WTC11 (cell line): ENCODE results near the gene NRTN. TPM values are rescaled to one million over a fixed set of nuclear protein-coding genes. Genes with fewer than 3 reads are reported as not detected.

ENCODE experiments used
- NR1H2 ChIP-seq: sonication (generic); formaldehyde crosslinking; IDR thresholded peaks from 2 replicates; pipeline ENCODE4 v1.9.0; 2021; ENCODE audit warnings: mild to moderate bottlenecking, moderate library complexity, missing genetic modification reagents
- ZNF671 ChIP-seq: fragments of 250-450 bp; sonication (Bioruptor Pico); IDR thresholded peaks from 2 replicates; pipeline ENCODE4 v1.8.0; 2021; ENCODE audit warnings: mild to moderate bottlenecking
- total RNA-seq: library from RNA; stranded (reverse); gene quantifications from 3 replicates; pipeline ENCODE4 v1.2.3, GENCODE V29; 2021

Gene NRTN
- total RNA-seq, 1 experiment from 2014 or later: 6.1 TPM

DNA sequence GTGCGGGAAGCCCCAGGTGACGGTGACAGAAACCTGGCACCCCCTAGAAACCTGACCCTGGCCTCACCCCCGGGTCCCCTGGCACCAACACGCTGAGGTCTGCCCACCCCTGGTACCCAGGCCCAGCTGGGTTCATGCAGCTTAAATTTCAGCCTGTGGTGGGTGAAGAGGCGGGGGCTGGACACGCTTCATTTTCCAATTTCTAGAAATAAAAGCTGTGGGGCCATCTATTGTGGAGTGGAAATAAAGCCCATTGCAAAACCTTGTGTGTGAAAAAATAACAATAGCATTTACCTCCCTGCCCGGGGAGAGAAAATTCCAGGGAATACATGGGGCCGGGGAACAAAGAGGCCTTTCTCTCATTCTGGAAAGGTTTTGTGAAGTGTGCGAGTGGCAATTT is 73.0 kb downstream of the NRTN start (continued):
- TF ChIP-seq ZNF671 (no peak), NR1H2 (CRISPR knock-in tag) (no peak)
- TF ChIP-seq, all 79 proteins: peak for 0

Other genes starting within 250 kb of the NRTN start
- gene TINCR, start 237.1 kb upstream of the NRTN start, total RNA-seq: 0.60 to 0.85 TPM (median 0.76 TPM) in 3 replicates
- gene SAFB2, start 182.3 kb upstream of the NRTN start, total RNA-seq: 70.0 to 100 TPM (median 77.8 TPM) in 3 replicates
- 106 to 141 TPM (median 110 TPM) in 3 replicates for gene SAFB, start 182.0 kb upstream of the NRTN start, total RNA-seq
- gene MICOS13, start 124.6 kb upstream of the NRTN start, total RNA-seq: 30.0 to 32.8 TPM (median 32.5 TPM) in 3 replicates
- gene HSD11B1L, start 124.0 kb upstream of the NRTN start, total RNA-seq: 11.8 to 19.1 TPM (median 15.5 TPM) in 3 replicates
- 1,080 to 1,240 TPM (median 1,178 TPM) in 3 replicates for gene RPL36, start 114.8 kb upstream of the NRTN start, total RNA-seq
- gene LONP1, start 84.9 kb upstream of the NRTN start, total RNA-seq: 171 to 186 TPM (median 180 TPM) in 3 replicates
- gene CATSPERD, start 84.4 kb upstream of the NRTN start, total RNA-seq: 0.50 TPM in 1 of 3 replicates, not detected in the others
- 2.6 to 3.3 TPM (median 3.0 TPM) in 3 replicates for gene PRR22, start 20.3 kb upstream of the NRTN start, total RNA-seq
- gene DUS3L, start 13.9 kb upstream of the NRTN start, total RNA-seq: 30.6 to 39.3 TPM (median 34.6 TPM) in 3 replicates
- not detected in 3 replicates for gene FUT6, start 34.6 kb downstream of the NRTN start, total RNA-seq
- gene FUT3, start 46.4 kb downstream of the NRTN start, total RNA-seq: 0.23 to 0.62 TPM (median 0.48 TPM) in 3 replicates
- 0.16 to 0.23 TPM (median 0.17 TPM) in 3 replicates for gene FUT5, start 65.5 kb downstream of the NRTN start, total RNA-seq
- 260 to 261 TPM (median 260 TPM) in 3 replicates for gene NDUFA11, start 98.7 kb downstream of the NRTN start, total RNA-seq
- gene VMAC, start 99.8 kb downstream of the NRTN start, total RNA-seq: 2.5 to 3.3 TPM (median 3.3 TPM) in 3 replicates
- gene CAPS, start 109.2 kb downstream of the NRTN start, total RNA-seq: 4.6 to 5.8 TPM (median 5.3 TPM) in 3 replicates
- gene RANBP3, start 173.1 kb downstream of the NRTN start, total RNA-seq: 74.5 to 76.3 TPM (median 75.6 TPM) in 3 replicates